GM18907 (cell line): Measurements from ENCODE around the gene DRGX.

Experiments used
- ATAC-seq: cut with Tn5 transposase; IDR thresholded peaks from one replicate; pipeline ENCODE4 v1.9.1; 2021; ENCODE audit warnings: mild to moderate bottlenecking, moderate library complexity; ENCODE audit not compliant: unreplicated experiment

Gene DRGX

GRCh38 chr10:49395741-49396665 is at the start of gene DRGX:
DRGX (minus strand) TSS chr10:49396089; CDS start chr10:49395440, 649 bp downstream.
- ATAC-seq, result no peak

GRCh38 chr10:49444349-49444748 is 48.5 kb upstream of the DRGX start:
- ATAC-seq, result no peak

- no peak for ATAC-seq
These were observed 47.0 kb upstream of the DRGX start for GRCh38 chr10:49442863-49443262.

GRCh38 chr10:49441488-49442476 is 45.9 kb upstream of the DRGX start:
- ATAC-seq, result no peak

- no peak for ATAC-seq
These were observed 39.3 kb upstream of the DRGX start for GRCh38 chr10:49435225-49435624.

- no peak for ATAC-seq
These were observed 37.2 kb upstream of the DRGX start for GRCh38 chr10:49433069-49433468.

- no peak for ATAC-seq
These were observed 35.5 kb upstream of the DRGX start for GRCh38 chr10:49431426-49431825.

- ATAC-seq, result no peak
These were observed 33.6 kb upstream of the DRGX start for GRCh38 chr10:49429458-49429857.

GRCh38 chr10:49426490-49427360 is 30.8 kb upstream of the DRGX start:
- ATAC-seq, result no peak

GRCh38 chr10:49419005-49419404 is 23.1 kb upstream of the DRGX start:
- no peak for ATAC-seq

GRCh38 chr10:49418328-49418727 is 22.4 kb upstream of the DRGX start:
- no peak for ATAC-seq

- ATAC-seq, result no peak
These were observed 22.1 kb upstream of the DRGX start for GRCh38 chr10:49418053-49418326.

GRCh38 chr10:49417311-49418052 is 21.6 kb upstream of the DRGX start:
- ATAC-seq, result no peak

GRCh38 chr10:49415846-49416245 is 20.0 kb upstream of the DRGX start:
- no peak for ATAC-seq

- ATAC-seq, result no peak
These were observed 19.2 kb upstream of the DRGX start for GRCh38 chr10:49415109-49415508.

GRCh38 chr10:49414496-49414895 is 18.6 kb upstream of the DRGX start:
- ATAC-seq, result no peak

GRCh38 chr10:49412571-49412970 is 16.7 kb upstream of the DRGX start:
- no peak for ATAC-seq

- no peak for ATAC-seq
These were observed 14.6 kb upstream of the DRGX start for GRCh38 chr10:49410365-49411074.

GRCh38 chr10:49409755-49410154 is 13.9 kb upstream of the DRGX start:
- ATAC-seq, result no peak
